Stimulated activated CD4-positive, alpha-beta T cell treated with anti-CD3 and anti-CD28 coated beads, Interleukin-12 subunit alpha, Interleukin-12 subunit beta, amount 100 ng/mL, for 4 hours (primary cell): ENCODE data around the gene ZDHHC8.
A peak's percentile ranks its signal among the peaks of the same experiment; 100 is the strongest.

Experiments
- DNase-seq: peaks from one replicate; pipeline ENCODE4 v3.0.0-alpha.2; 2020

Gene ZDHHC8

GRCh38 chr22:20131597-20131858 is at the start of gene ZDHHC8:
Gene ZDHHC8, plus strand, starts transcription at chr22:20131804. Its CDS starts 144 bp downstream, at chr22:20131948.
- DNase-seq: peak; percentile 66

- DNase-seq: no peak
Observed at GRCh38 chr22:20083157-20083890, 48.3 kb upstream of the ZDHHC8 start.

- DNase-seq: no peak
Observed at GRCh38 chr22:20083891-20084546, 47.6 kb upstream of the ZDHHC8 start.

GRCh38 chr22:20084547-20085413 is 46.8 kb upstream of the ZDHHC8 start:
- DNase-seq: no peak

- no peak for DNase-seq
Observed at GRCh38 chr22:20085651-20086050, 46.0 kb upstream of the ZDHHC8 start.

GRCh38 chr22:20086101-20086599 is 45.5 kb upstream of the ZDHHC8 start:
- no peak for DNase-seq

GRCh38 chr22:20086763-20087162 is 44.8 kb upstream of the ZDHHC8 start:
- DNase-seq: no peak

GRCh38 chr22:20087319-20088262 is 44.0 kb upstream of the ZDHHC8 start:
- no peak for DNase-seq

- DNase-seq: no peak
Observed at GRCh38 chr22:20088263-20088648, 43.3 kb upstream of the ZDHHC8 start.

GRCh38 chr22:20089226-20089976 is 42.2 kb upstream of the ZDHHC8 start:
- no peak for DNase-seq

- DNase-seq: no peak
Observed at GRCh38 chr22:20089977-20090729, 41.5 kb upstream of the ZDHHC8 start.

GRCh38 chr22:20090730-20091240 is 40.8 kb upstream of the ZDHHC8 start:
- DNase-seq: no peak

- no peak for DNase-seq
Observed at GRCh38 chr22:20091690-20092476, 39.7 kb upstream of the ZDHHC8 start.

GRCh38 chr22:20092477-20092854 is 39.1 kb upstream of the ZDHHC8 start:
- no peak for DNase-seq

GRCh38 chr22:20093418-20094196 is 38.0 kb upstream of the ZDHHC8 start:
- no peak for DNase-seq

- DNase-seq: no peak
Observed at GRCh38 chr22:20094197-20094807, 37.3 kb upstream of the ZDHHC8 start.

GRCh38 chr22:20095521-20095920 is 36.1 kb upstream of the ZDHHC8 start:
- peak; percentile 42 for DNase-seq

- DNase-seq: no peak
Observed at GRCh38 chr22:20096574-20097420, 34.8 kb upstream of the ZDHHC8 start.
